Brain microvascular endothelial cell (primary cell): ENCODE results near the gene CIRBP.
A peak's percentile ranks its signal among the peaks of the same experiment; 100 is the strongest.

Experiments
- DNase-seq: peaks from one replicate; pipeline ENCODE4 v3.0.0-alpha.2; 2020
- H3K27ac ChIP-seq: fragments of 250-450 bp; sonication (Bioruptor Pico); 2 replicates; pipeline ENCODE4 v1.5.1; 2020; ENCODE audit warnings: mild to moderate bottlenecking, moderate library complexity
- H3K27me3 ChIP-seq: fragments of 250-450 bp; sonication (Bioruptor Pico); replicated peaks from 2 replicates; pipeline ENCODE4 v1.5.1; 2020; ENCODE audit warnings: mild to moderate bottlenecking
- H3K36me3 ChIP-seq: fragments of 250-450 bp; sonication (Bioruptor Pico); replicated peaks from 2 replicates; pipeline ENCODE4 v1.5.1; 2020; ENCODE audit warnings: mild to moderate bottlenecking
- H3K4me3 ChIP-seq: 2 replicates; pipeline ENCODE4 v1.5.1; 2011; ENCODE audit warnings: low read depth, mild to moderate bottlenecking, control low read depth, low read length, moderate library complexity
- CTCF ChIP-seq: IDR thresholded peaks from 2 replicates; pipeline ENCODE4 v1.5.1; 2011; ENCODE audit warnings: low read depth, mild to moderate bottlenecking, moderate library complexity, low read length, control low read depth, inconsistent platforms; ENCODE audit errors: missing control alignments
- in situ Hi-C: cut with HindIII; loops from 2 replicates; pipeline ENCODE4 v1.10.0; 2017; ENCODE audit warnings: low sequenced_read_pairs, low pct_ligation_motif_present

The CIRBP gene

GRCh38 chr19:1269065-1269477 is at the start of gene CIRBP:
TSS of gene CIRBP (plus strand) at chr19:1269332. CDS start at chr19:1270934, 1,602 bp downstream.
- Histone ChIP-seq H3K27ac (peak within 1 kb of the TSS; percentile 79), H3K27me3 (no peaks in the 10 kb centered on the region), H3K4me3 (peak within 1 kb of the TSS; percentile 68), H3K36me3 (peaks cover 30% of the 10 kb centered on the region)
- no peak for TF ChIP-seq CTCF
- in situ Hi-C loops, result no loop called here
- peak; percentile 99 for DNase-seq

- TF ChIP-seq CTCF, result no peak
- DNase-seq, result no peak
- Histone ChIP-seq H3K36me3 (peaks cover 17% of the 10 kb centered on the region), H3K27ac (no peak overlapping the region), H3K4me3 (no peak overlapping the region), H3K27me3 (no peaks in the 10 kb centered on the region)
- in situ Hi-C loops, result no loop called here
Observed at GRCh38 chr19:1219786-1220476, 49.2 kb upstream of the CIRBP start.

GRCh38 chr19:1220477-1220930 is 48.6 kb upstream of the CIRBP start:
- Histone ChIP-seq H3K36me3 (peaks cover 17% of the 10 kb centered on the region), H3K4me3 (no peak overlapping the region), H3K27ac (no peak overlapping the region), H3K27me3 (no peaks in the 10 kb centered on the region)
- no peak for DNase-seq
- in situ Hi-C loops, result no loop called here
- peak; percentile 41 for TF ChIP-seq CTCF

- Histone ChIP-seq H3K36me3 (peaks cover 17% of the 10 kb centered on the region), H3K27me3 (no peaks in the 10 kb centered on the region), H3K4me3 (no peak overlapping the region), H3K27ac (no peak overlapping the region)
- DNase-seq, result no peak
- TF ChIP-seq CTCF, result peak; percentile 83
- in situ Hi-C loops, result no loop called here
Observed at GRCh38 chr19:1220976-1221903, 47.9 kb upstream of the CIRBP start.

GRCh38 chr19:1221904-1222255 is 47.3 kb upstream of the CIRBP start:
- Histone ChIP-seq H3K27me3 (no peaks in the 10 kb centered on the region), H3K27ac (no peak overlapping the region), H3K4me3 (no peak overlapping the region), H3K36me3 (peaks cover 20% of the 10 kb centered on the region)
- no peak for DNase-seq
- TF ChIP-seq CTCF, result no peak
- in situ Hi-C loops, result no loop called here
